SU-DHL-6 (cell line): ENCODE data around the gene PDGFD.

Experiments used
- EZH2phosphoT487 ChIP-seq: fragments of 200-600 bp; sonication (generic), shearing (Covaris generic); conservative IDR thresholded peaks from 2 replicates; pipeline ENCODE4 v1.6.1; 2018; ENCODE audit warnings: mild to moderate bottlenecking, antibody characterized with exemption, low read length, moderate library complexity, mixed read lengths
- TF ChIP-seq, protein P1 (sequence below): fragments of 200-600 bp; sonication (generic); IDR thresholded peaks from one replicate; pipeline ENCODE4 v1.5.1; 2017; ENCODE audit warnings: antibody characterized with exemption, mild to moderate bottlenecking, low read length, moderate library complexity; ENCODE audit not compliant: insufficient read depth, poor library complexity, severe bottlenecking

DNA sequence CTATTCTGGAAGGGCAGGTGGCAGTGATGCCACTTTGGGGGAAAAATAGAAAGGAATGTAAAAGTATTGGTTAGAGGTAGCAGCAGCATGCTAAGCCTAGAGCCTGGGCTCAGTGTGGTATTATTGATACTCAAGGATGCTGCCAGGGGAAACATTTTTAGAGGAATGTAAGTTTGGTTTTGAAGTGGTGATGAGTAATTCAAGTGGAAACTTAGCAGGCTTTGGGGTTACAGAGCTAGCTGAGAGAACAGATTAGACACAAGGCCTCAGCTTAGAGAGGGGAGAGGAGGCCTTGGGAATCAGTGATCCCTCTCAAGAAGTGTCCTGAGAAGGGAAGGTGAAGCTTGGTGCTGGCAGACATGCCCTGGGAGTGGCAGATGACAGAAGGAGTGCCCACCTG lies 160.5 kb downstream of the PDGFD start:
- TF ChIP-seq, protein P1, sequence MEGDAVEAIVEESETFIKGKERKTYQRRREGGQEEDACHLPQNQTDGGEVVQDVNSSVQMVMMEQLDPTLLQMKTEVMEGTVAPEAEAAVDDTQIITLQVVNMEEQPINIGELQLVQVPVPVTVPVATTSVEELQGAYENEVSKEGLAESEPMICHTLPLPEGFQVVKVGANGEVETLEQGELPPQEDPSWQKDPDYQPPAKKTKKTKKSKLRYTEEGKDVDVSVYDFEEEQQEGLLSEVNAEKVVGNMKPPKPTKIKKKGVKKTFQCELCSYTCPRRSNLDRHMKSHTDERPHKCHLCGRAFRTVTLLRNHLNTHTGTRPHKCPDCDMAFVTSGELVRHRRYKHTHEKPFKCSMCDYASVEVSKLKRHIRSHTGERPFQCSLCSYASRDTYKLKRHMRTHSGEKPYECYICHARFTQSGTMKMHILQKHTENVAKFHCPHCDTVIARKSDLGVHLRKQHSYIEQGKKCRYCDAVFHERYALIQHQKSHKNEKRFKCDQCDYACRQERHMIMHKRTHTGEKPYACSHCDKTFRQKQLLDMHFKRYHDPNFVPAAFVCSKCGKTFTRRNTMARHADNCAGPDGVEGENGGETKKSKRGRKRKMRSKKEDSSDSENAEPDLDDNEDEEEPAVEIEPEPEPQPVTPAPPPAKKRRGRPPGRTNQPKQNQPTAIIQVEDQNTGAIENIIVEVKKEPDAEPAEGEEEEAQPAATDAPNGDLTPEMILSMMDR, result no peak
- no peak for TF ChIP-seq EZH2phosphoT487
